Measurements from ENCODE around the gene AP5B1.

The AP5B1 gene

GRCh38 chr11:65779919-65780769 lies 632 bp downstream of the AP5B1 start (continued):
- TF ChIP-seq CTCF (tag by site-specific recombination; IDR thresholded peaks at IDR 0.05) (peak; percentile 47; the same call in 1 of the 2 replicates), GLIS1 (tag by site-specific recombination; IDR thresholded peaks at IDR 0.05) (peak; percentile 33; the same call in 1 of the 2 replicates), ZNF623 (tag by site-specific recombination; IDR thresholded peaks at IDR 0.05) (no peak), ZNF692 (tag by site-specific recombination; IDR thresholded peaks at IDR 0.05) (peak; percentile 96), ZBTB20 (tag by site-specific recombination; IDR thresholded peaks at IDR 0.05) (peak; percentile 18; the same call in 1 of the 2 replicates), ZNF112 (tag by site-specific recombination; IDR thresholded peaks at IDR 0.05) (no peak), GLIS2 (tag by site-specific recombination; IDR thresholded peaks at IDR 0.05) (peak; percentile 56), ZNF629 (tag by site-specific recombination; IDR thresholded peaks at IDR 0.05) (no peak), ZNF335 (tag by site-specific recombination; conservative IDR thresholded peaks at IDR 0.05) (peak; percentile 80), ZNF747 (tag by site-specific recombination; IDR thresholded peaks at IDR 0.05) (no peak), REST (tag by site-specific recombination; IDR thresholded peaks at IDR 0.05) (no peak), ZNF768 (tag by site-specific recombination; IDR thresholded peaks at IDR 0.05) (no peak), ZNF121 (tag by site-specific recombination; IDR thresholded peaks at IDR 0.05) (no peak), ZNF398 (tag by site-specific recombination; IDR thresholded peaks at IDR 0.05) (no peak), ZBTB26 (tag by site-specific recombination; optimal IDR thresholded peaks at IDR 0.05) (peak; percentile 55), ZNF248 (tag by site-specific recombination; IDR thresholded peaks at IDR 0.05) (no peak), ZNF391 (tag by site-specific recombination; IDR thresholded peaks at IDR 0.05; ENCODE audit: borderline replicate concordance, low read depth) (no peak), ZFP69B (tag by site-specific recombination; IDR thresholded peaks at IDR 0.05) (peak; percentile 86), ZNF184 (tag by site-specific recombination; IDR thresholded peaks at IDR 0.05) (no peak), SCRT1 (tag by site-specific recombination; IDR thresholded peaks at IDR 0.05; ENCODE audit: borderline replicate concordance) (no peak), KLF7 (tag by site-specific recombination; IDR thresholded peaks at IDR 0.05; ENCODE audit: borderline replicate concordance) (no peak), ZNF660 (tag by site-specific recombination; IDR thresholded peaks at IDR 0.05) (0 out of 2 replicates have a peak, but pooled peaks have one; percentile 26), ZNF529 (tag by site-specific recombination; IDR thresholded peaks at IDR 0.05; ENCODE audit: insufficient replicate concordance) (no peak), ZBTB10 (tag by site-specific recombination; IDR thresholded peaks at IDR 0.05) (no peak), KLF16 (tag by site-specific recombination; IDR thresholded peaks at IDR 0.05) (no peak), ZNF2 (tag by site-specific recombination; IDR thresholded peaks at IDR 0.05) (peak; percentile 49; the same call in 1 of the 2 replicates), PRDM1 (tag by site-specific recombination; IDR thresholded peaks at IDR 0.05) (no peak)

All from HEK293 (cell line).